PC-3 (cell line): Measurements from ENCODE around the gene TRMU. TPM values are rescaled to one million over a fixed set of nuclear protein-coding genes. Genes with fewer than 3 reads are reported as not detected.

Experiments used
- ATAC-seq: fragments of 200-7000 bp; cut with Tn5 transposase; 2 replicates; pipeline ENCODE4 v1.9.1; 2020; ENCODE audit warnings: mild to moderate bottlenecking, moderate library complexity
- BruUV-seq: library from RNA; stranded (reverse); fragments of 400-500 nt; replicated peaks from 2 replicates; lab custom pipeline; 2021; lab: Mats Ljungman, UMichigan
- CTCF ChIA-PET: fragments of 300-600 bp; sonication (Branson Sonifier 250); formaldehyde crosslinking; loops from one replicate; lab custom pipeline; 2022; ENCODE audit warnings: antibody characterized with exemption; lab: Charles Lee
- POLR2A ChIA-PET: fragments of 300-600 bp; sonication (Branson Sonifier 250); formaldehyde crosslinking; loops from one replicate; lab custom pipeline; 2022; ENCODE audit warnings: antibody characterized with exemption; ENCODE audit not compliant: unreplicated experiment; lab: Charles Lee
- DNase-seq: peaks from one replicate; pipeline ENCODE4 v3.0.0-alpha.2; 2015
- H2AFZ ChIP-seq: fragments of 300-600 bp; sonication (generic); 2 replicates; pipeline ENCODE4 v1.6.0; 2016; ENCODE audit warnings: antibody characterized with exemption, low read length
- H3F3A ChIP-seq: fragments of 300-600 bp; sonication (generic); one replicate; pipeline ENCODE4 v1.6.0; 2017; ENCODE audit warnings: antibody characterized with exemption, low read length, control low read depth, mild to moderate bottlenecking; ENCODE audit not compliant: unreplicated experiment
- H3K27ac ChIP-seq: fragments of 300-600 bp; sonication (generic); 2 replicates; pipeline ENCODE4 v1.5.1; 2016; ENCODE audit warnings: mild to moderate bottlenecking, low read length
- H3K27me3 ChIP-seq: fragments of 300-600 bp; sonication (generic); 2 replicates; pipeline ENCODE4 v1.6.1; 2016; ENCODE audit warnings: low read length, mixed read lengths
- H3K36me3 ChIP-seq: fragments of 300-600 bp; sonication (generic); 2 replicates; pipeline ENCODE4 v1.6.1; 2016; ENCODE audit warnings: low read depth, mixed run types, low read length, mixed read lengths
- H3K4me1 ChIP-seq: fragments of 300-600 bp; sonication (generic); 2 replicates; pipeline ENCODE4 v1.5.1; 2016; ENCODE audit warnings: low read length; ENCODE audit not compliant: insufficient read depth
- H3K4me2 ChIP-seq: fragments of 300-600 bp; sonication (generic); 2 replicates; pipeline ENCODE4 v1.6.0; 2016; ENCODE audit warnings: low read length
- H3K4me3 ChIP-seq: fragments of 300-600 bp; sonication (generic); 2 replicates; pipeline ENCODE4 v1.5.1; 2016; ENCODE audit warnings: mild to moderate bottlenecking, low read length, mixed read lengths
- H3K79me2 ChIP-seq: fragments of 300-600 bp; sonication (generic); 2 replicates; pipeline ENCODE4 v1.6.1; 2017; ENCODE audit warnings: low read length, mixed read lengths
- H3K9ac ChIP-seq: fragments of 300-600 bp; sonication (generic); 2 replicates; pipeline ENCODE4 v1.6.0; 2016; ENCODE audit warnings: mild to moderate bottlenecking, low read length
- H3K9me2 ChIP-seq: fragments of 300-600 bp; sonication (generic); replicated peaks from 2 replicates; pipeline ENCODE4 v1.6.1; 2016; ENCODE audit warnings: mixed run types, low read length, mixed read lengths
- H3K9me3 ChIP-seq: fragments of 300-600 bp; sonication (generic); 2 replicates; pipeline ENCODE4 v1.6.1; 2016; ENCODE audit warnings: low read length, mixed read lengths
- H4K20me1 ChIP-seq: fragments of 300-600 bp; sonication (generic); 2 replicates; pipeline ENCODE4 v1.6.1; 2016; ENCODE audit warnings: low read length, mixed read lengths
- EZH2 ChIP-seq: fragments of 300-600 bp; sonication (generic); IDR thresholded peaks from one replicate; pipeline ENCODE4 v1.6.1; 2017; ENCODE audit warnings: antibody characterized with exemption, mild to moderate bottlenecking, low read length; ENCODE audit not compliant: unreplicated experiment
- EZH2phosphoT487 ChIP-seq: fragments of 300-600 bp; sonication (generic); IDR thresholded peaks from 2 replicates; pipeline ENCODE4 v1.6.1; 2018; ENCODE audit warnings: mild to moderate bottlenecking, antibody characterized with exemption, low read length, borderline replicate concordance
- intact Hi-C: fragments of 100-400 bp; cut with micrococcal nuclease; formaldehyde crosslinking; loops from 2 replicates; pipeline ENCODE4 v1.9.0; 2023
- total RNA-seq: library from RNA; depleted of rRNA; stranded (reverse); fragments of >200 nt; gene quantifications from 2 replicates; pipeline ENCODE4 v1.2.3, GENCODE V29; 2014
- TF ChIP-seq, protein P1 (sequence below): fragments of 300-600 bp; sonication (generic); conservative IDR thresholded peaks from 2 replicates; pipeline ENCODE4 v1.5.1; 2017; ENCODE audit warnings: antibody characterized with exemption, low read depth, mild to moderate bottlenecking, low read length

Gene TRMU
- total RNA-seq, 1 experiment from 2014 or later, result 63.5 TPM

- intact Hi-C loops, result no loop called here
- BruUV-seq, result no TSS peak
- ATAC-seq, result peak; percentile 94
- H3K79me2 ChIP-seq, result no peaks in the 10 kb centered on the region
- H3K4me2 ChIP-seq, result peak overlapping the region; percentile 45
- H3K36me3 ChIP-seq, result peaks cover 5% of the 10 kb centered on the region
- no peaks in the 10 kb centered on the region for H3F3A ChIP-seq
- H3K9me3 ChIP-seq, result no peaks in the 10 kb centered on the region
- POLR2A ChIA-PET, result no interaction called here
- no peak overlapping the region for H3K4me3 ChIP-seq
- peaks cover 11% of the 10 kb centered on the region for H3K4me1 ChIP-seq
- H3K27ac ChIP-seq, result 0 out of 2 replicates have a peak overlapping the region, but pooled peaks have one; percentile 9
- peak; percentile 79 for DNase-seq
- H4K20me1 ChIP-seq, result no peaks in the 10 kb centered on the region
- CTCF ChIA-PET, result no interaction called here
- no peak for TF ChIP-seq EZH2phosphoT487
- TF ChIP-seq EZH2, result no peak
- TF ChIP-seq, protein P1, sequence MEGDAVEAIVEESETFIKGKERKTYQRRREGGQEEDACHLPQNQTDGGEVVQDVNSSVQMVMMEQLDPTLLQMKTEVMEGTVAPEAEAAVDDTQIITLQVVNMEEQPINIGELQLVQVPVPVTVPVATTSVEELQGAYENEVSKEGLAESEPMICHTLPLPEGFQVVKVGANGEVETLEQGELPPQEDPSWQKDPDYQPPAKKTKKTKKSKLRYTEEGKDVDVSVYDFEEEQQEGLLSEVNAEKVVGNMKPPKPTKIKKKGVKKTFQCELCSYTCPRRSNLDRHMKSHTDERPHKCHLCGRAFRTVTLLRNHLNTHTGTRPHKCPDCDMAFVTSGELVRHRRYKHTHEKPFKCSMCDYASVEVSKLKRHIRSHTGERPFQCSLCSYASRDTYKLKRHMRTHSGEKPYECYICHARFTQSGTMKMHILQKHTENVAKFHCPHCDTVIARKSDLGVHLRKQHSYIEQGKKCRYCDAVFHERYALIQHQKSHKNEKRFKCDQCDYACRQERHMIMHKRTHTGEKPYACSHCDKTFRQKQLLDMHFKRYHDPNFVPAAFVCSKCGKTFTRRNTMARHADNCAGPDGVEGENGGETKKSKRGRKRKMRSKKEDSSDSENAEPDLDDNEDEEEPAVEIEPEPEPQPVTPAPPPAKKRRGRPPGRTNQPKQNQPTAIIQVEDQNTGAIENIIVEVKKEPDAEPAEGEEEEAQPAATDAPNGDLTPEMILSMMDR, result no peak
- no peaks in the 10 kb centered on the region for H3K9me2 ChIP-seq
- H2AFZ ChIP-seq, result no peak overlapping the region
- no peaks in the 10 kb centered on the region for H3K27me3 ChIP-seq
- no peak overlapping the region for H3K9ac ChIP-seq
Measured at GRCh38 chr22:46377525-46378425, 42.3 kb downstream of the TRMU start.

- no peak for ATAC-seq
- ChIA-PET CTCF (no interaction called here), POLR2A (no interaction called here)
- Histone ChIP-seq H3K79me2 (no peaks in the 10 kb centered on the region), H3F3A (no peaks in the 10 kb centered on the region), H3K9me3 (no peaks in the 10 kb centered on the region), H3K27ac (no peak overlapping the region), H3K9me2 (no peaks in the 10 kb centered on the region), H3K27me3 (no peaks in the 10 kb centered on the region), H3K9ac (no peak overlapping the region), H3K4me2 (no peak overlapping the region), H3K4me3 (no peak overlapping the region), H4K20me1 (no peaks in the 10 kb centered on the region), H3K4me1 (peaks cover 11% of the 10 kb centered on the region), H2AFZ (no peak overlapping the region), H3K36me3 (peaks cover 5% of the 10 kb centered on the region)
- no peak for DNase-seq
- intact Hi-C loops, result no loop called here
- TF ChIP-seq EZH2, result no peak
- no TSS peak for BruUV-seq
Measured at GRCh38 chr22:46378426-46379065, 43.0 kb downstream of the TRMU start.

GRCh38 chr22:46379066-46379930 is 43.8 kb downstream of the TRMU start:
- ATAC-seq (no peak), DNase-seq (no peak)
- ChIA-PET CTCF (no interaction called here), POLR2A (no interaction called here)
- Histone ChIP-seq H3K4me3 (no peak overlapping the region), H3K9me2 (no peaks in the 10 kb centered on the region), H3K27me3 (no peaks in the 10 kb centered on the region), H3K27ac (no peak overlapping the region), H4K20me1 (no peaks in the 10 kb centered on the region), H3K36me3 (peaks cover 5% of the 10 kb centered on the region), H3K79me2 (no peaks in the 10 kb centered on the region), H3K4me1 (peaks cover 11% of the 10 kb centered on the region), H3F3A (no peaks in the 10 kb centered on the region), H2AFZ (no peak overlapping the region), H3K9me3 (no peaks in the 10 kb centered on the region), H3K9ac (no peak overlapping the region), H3K4me2 (no peak overlapping the region)
- intact Hi-C loops, result no loop called here
- TF ChIP-seq EZH2phosphoT487 (no peak), EZH2 (no peak)
- TF ChIP-seq, protein P1, result no peak
- no TSS peak for BruUV-seq
